Thoracic aorta (tissue), 2 donors: ENCODE data around the gene NYAP2. TPM values are rescaled to one million over a fixed set of nuclear protein-coding genes. Genes with fewer than 3 reads are reported as not detected.

ENCODE experiments used
- ATAC-seq: fragments of 150-250 bp; one replicate; pipeline ENCODE4 v1.8.0; 2017; ENCODE audit warnings: low read depth; ENCODE audit not compliant: insufficient number of reproducible peaks, low FRiP score
- DNase-seq: peaks from one replicate; pipeline ENCODE4 v3.0.0-alpha.2; 2020; ENCODE audit warnings: low spot score
- H3K27ac ChIP-seq, 2 donors: fragments of 200-600 bp; sonication (generic); 1 replicate in 1 of 2; 2 replicates in 1 of 2; pipeline ENCODE4 v1.5.1; 2016; ENCODE audit warnings: mild to moderate bottlenecking in 2 of 2, moderate library complexity in 2 of 2
- H3K27me3 ChIP-seq: fragments of 200-600 bp; sonication (generic); replicated peaks from 2 replicates; pipeline ENCODE4 v1.6.0; 2016; ENCODE audit warnings: mild to moderate bottlenecking; ENCODE audit not compliant: insufficient read depth
- H3K36me3 ChIP-seq: fragments of 200-600 bp; sonication (generic); one replicate; pipeline ENCODE4 v1.5.1; 2016
- H3K4me1 ChIP-seq, 2 donors: fragments of 200-600 bp; sonication (generic); 1 replicate in 1 of 2; 2 replicates in 1 of 2; pipeline versions ENCODE4 v1.5.1 to v1.6.0; 2016; ENCODE audit warnings: low read depth in 2 of 2, mild to moderate bottlenecking in 1 of 2; ENCODE audit not compliant: control insufficient read depth in 1 of 2
- H3K4me3 ChIP-seq: fragments of 200-600 bp; sonication (generic); 2 replicates; pipeline ENCODE4 v1.5.1; 2016; ENCODE audit warnings: mild to moderate bottlenecking
- H3K9me3 ChIP-seq: fragments of 200-600 bp; sonication (generic); 2 replicates; pipeline ENCODE4 v1.5.1; 2016
- CTCF ChIP-seq: fragments of 200-600 bp; sonication (generic); IDR thresholded peaks from one replicate; pipeline ENCODE4 v1.5.1; 2019; ENCODE audit warnings: antibody characterized with exemption
- total RNA-seq, 2 donors: library from RNA; depleted of rRNA; stranded (reverse); fragments of >200 nt; gene quantifications; one replicate each; pipeline versions ENCODE4 v1.1.0 to v1.2.3, GENCODE V29; 2016

The NYAP2 gene
- total RNA-seq, 2 donors from 2014 or later, result 0.14 TPM; not detected in 1

- ATAC-seq, result no peak
- Histone ChIP-seq H3K4me3 (no peak overlapping the region), H3K27ac (no peak overlapping the region), H3K27me3 (no peaks in the 10 kb centered on the region), H3K9me3 (no peaks in the 10 kb centered on the region), H3K4me1 (no peaks in the 10 kb centered on the region), H3K36me3 (no peaks in the 10 kb centered on the region)
- no peak for TF ChIP-seq CTCF
- no peak for DNase-seq
These were observed 576 bp downstream of the NYAP2 start for GRCh38 chr2:225400060-225400511.

- Histone ChIP-seq H3K27me3 (no peaks in the 10 kb centered on the region), H3K4me3 (no peak overlapping the region), H3K4me1 (no peaks in the 10 kb centered on the region), H3K9me3 (no peaks in the 10 kb centered on the region), H3K36me3 (no peaks in the 10 kb centered on the region), H3K27ac (no peak overlapping the region)
- no peak for ATAC-seq
- no peak for DNase-seq
- TF ChIP-seq CTCF, result no peak
These were observed 1.3 kb downstream of the NYAP2 start for GRCh38 chr2:225400546-225401400.

GRCh38 chr2:225402210-225402776 lies 2.8 kb downstream of the NYAP2 start:
- Histone ChIP-seq H3K9me3 (no peaks in the 10 kb centered on the region), H3K4me3 (no peak overlapping the region), H3K27ac (no peak overlapping the region), H3K4me1 (no peaks in the 10 kb centered on the region), H3K36me3 (no peaks in the 10 kb centered on the region), H3K27me3 (no peaks in the 10 kb centered on the region)
- ATAC-seq (no peak), DNase-seq (no peak)
- TF ChIP-seq CTCF, result no peak

GRCh38 chr2:225411452-225411851 lies 11.9 kb downstream of the NYAP2 start:
- Histone ChIP-seq H3K4me3 (no peak overlapping the region), H3K4me1 (no peaks in the 10 kb centered on the region), H3K27ac (no peak overlapping the region), H3K27me3 (no peaks in the 10 kb centered on the region), H3K9me3 (no peaks in the 10 kb centered on the region), H3K36me3 (no peaks in the 10 kb centered on the region)
- DNase-seq (no peak), ATAC-seq (no peak)
- TF ChIP-seq CTCF, result no peak

GRCh38 chr2:225413786-225414185 lies 14.3 kb downstream of the NYAP2 start:
- DNase-seq (no peak), ATAC-seq (no peak)
- no peaks in the 10 kb centered on the region for H3K27me3 ChIP-seq
- no peaks in the 10 kb centered on the region for H3K9me3 ChIP-seq
- H3K36me3 ChIP-seq, result no peaks in the 10 kb centered on the region
- no peak for TF ChIP-seq CTCF
- no peak overlapping the region for H3K27ac ChIP-seq
- no peaks in the 10 kb centered on the region for H3K4me1 ChIP-seq
- no peak overlapping the region for H3K4me3 ChIP-seq
